GM23248 (cell line): ENCODE measurements around the gene SIAH3. TPM values are rescaled to one million over a fixed set of nuclear protein-coding genes. Genes with fewer than 3 reads are reported as not detected.

ENCODE experiments used
- DNase-seq: peaks from one replicate; pipeline ENCODE4 v3.0.0-alpha.2; 2015
- H2AFZ ChIP-seq: fragments of 200-600 bp; sonication (generic); 2 replicates; pipeline ENCODE4 v1.6.1; 2016; ENCODE audit warnings: antibody characterized with exemption
- H3F3A ChIP-seq: fragments of 200-600 bp; sonication (generic); 2 replicates; pipeline ENCODE4 v1.6.1; 2016; ENCODE audit warnings: mild to moderate bottlenecking, antibody characterized with exemption, mixed run types; ENCODE audit not compliant: insufficient read depth
- H3K27ac ChIP-seq: fragments of 200-600 bp; sonication (generic); 2 replicates; pipeline ENCODE4 v1.5.1; 2016; ENCODE audit warnings: mild to moderate bottlenecking
- H3K27me3 ChIP-seq: fragments of 200-600 bp; sonication (generic); replicated peaks from 2 replicates; pipeline ENCODE4 v1.6.1; 2016; ENCODE audit warnings: mild to moderate bottlenecking; ENCODE audit not compliant: insufficient read depth
- H3K36me3 ChIP-seq: fragments of 200-600 bp; sonication (generic); 2 replicates; pipeline ENCODE4 v1.6.1; 2016; ENCODE audit warnings: low read depth, mild to moderate bottlenecking
- H3K4me1 ChIP-seq: fragments of 200-600 bp; sonication (generic); 2 replicates; pipeline ENCODE4 v1.6.1; 2016; ENCODE audit warnings: mild to moderate bottlenecking; ENCODE audit not compliant: insufficient read depth
- H3K4me2 ChIP-seq: fragments of 200-600 bp; sonication (generic); one replicate; pipeline ENCODE4 v1.6.1; 2016; ENCODE audit warnings: mild to moderate bottlenecking; ENCODE audit not compliant: unreplicated experiment
- H3K4me3 ChIP-seq: fragments of 200-600 bp; sonication (generic); 2 replicates; pipeline ENCODE4 v1.5.1; 2016; ENCODE audit warnings: mild to moderate bottlenecking
- H3K79me2 ChIP-seq: fragments of 200-600 bp; sonication (generic); 2 replicates; pipeline ENCODE4 v1.6.1; 2016; ENCODE audit warnings: mild to moderate bottlenecking; ENCODE audit not compliant: insufficient read depth
- H3K9ac ChIP-seq: fragments of 200-600 bp; sonication (generic); 2 replicates; pipeline ENCODE4 v1.6.1; 2016; ENCODE audit warnings: mild to moderate bottlenecking
- H3K9me2 ChIP-seq: fragments of 200-600 bp; sonication (generic); 2 replicates; pipeline ENCODE4 v1.6.1; 2016; ENCODE audit warnings: mixed run types, mild to moderate bottlenecking, moderate library complexity; ENCODE audit not compliant: insufficient read depth
- H3K9me3 ChIP-seq: fragments of 200-600 bp; sonication (generic); one replicate; pipeline ENCODE4 v1.6.1; 2017; ENCODE audit warnings: low read depth
- H4K20me1 ChIP-seq: fragments of 200-600 bp; sonication (generic); 2 replicates; pipeline ENCODE4 v1.6.0; 2016; ENCODE audit not compliant: insufficient read depth
- EZH2 ChIP-seq: fragments of 200-600 bp; sonication (generic); IDR thresholded peaks from 2 replicates; pipeline ENCODE4 v1.6.1; 2018; ENCODE audit warnings: antibody characterized with exemption, mild to moderate bottlenecking; ENCODE audit not compliant: insufficient read depth, poor library complexity, severe bottlenecking
- EZH2phosphoT487 ChIP-seq: fragments of 200-600 bp; sonication (generic); IDR thresholded peaks from 2 replicates; pipeline ENCODE4 v1.6.1; 2018; ENCODE audit warnings: antibody characterized with exemption, moderate library complexity, mild to moderate bottlenecking, low read depth; ENCODE audit not compliant: insufficient read depth
- WGBS, 2 experiments: methylation state at CpG; one replicate each; pipeline ENCODE4 v1.1.6; 2015 to 2017; ENCODE audit warnings: low lambda C conversion rate in 2 of 2, low coverage in 1 of 2; ENCODE audit errors: missing lambda C conversion rate in 2 of 2; 5-methylcytosine and 5-hydroxymethylcytosine counted together
- in situ Hi-C: fragments of 300-500 bp; cut with MboI; formaldehyde crosslinking; loops from 2 replicates; pipeline ENCODE4 v1.15.0; 2020
- polyA plus RNA-seq: library from polyadenylated mRNA; unstranded; fragments of >200 nt; fragmentation: Nextera tagmentation; extraction: Ambion mirVana; gene quantifications from 2 replicates; pipeline ENCODE4 v1.2.1, GENCODE V29; 2016
- total RNA-seq: library from RNA; depleted of rRNA; stranded (reverse); fragments of >200 nt; shearing (Covaris generic); gene quantifications from 2 replicates; pipeline ENCODE4 v1.2.3, GENCODE V29; 2014

SIAH3 gene
- total and polyA plus RNA-seq, 2 experiments from 2014 or later = not detected

GRCh38 chr13:45752510-45752909 is 99.0 kb downstream of the SIAH3 start:
- no peaks in the 10 kb centered on the region for H3K36me3 ChIP-seq
- whole genome bisulfite sequencing, 2 experiments = 32 to 33% methylated on average over 1 of the region's 1 CpG
- no peaks in the 10 kb centered on the region; the same call in 1 of the 2 replicates for H3K27me3 ChIP-seq
- no peaks in the 10 kb centered on the region for H4K20me1 ChIP-seq
- TF ChIP-seq EZH2 = no peak
- no peak overlapping the region for H3K4me2 ChIP-seq
- no peaks in the 10 kb centered on the region for H3K9me2 ChIP-seq
- H3K4me3 ChIP-seq = no peak overlapping the region
- no peaks in the 10 kb centered on the region for H3K4me1 ChIP-seq
- no peak for DNase-seq
- no peak overlapping the region for H3K9ac ChIP-seq
- H3K79me2 ChIP-seq = no peaks in the 10 kb centered on the region
- no peak overlapping the region for H2AFZ ChIP-seq
- in situ Hi-C loops = no loop called here
- H3K9me3 ChIP-seq = no peaks in the 10 kb centered on the region
- no peak overlapping the region for H3K27ac ChIP-seq
- H3F3A ChIP-seq = no peaks in the 10 kb centered on the region

GRCh38 chr13:45751885-45752284 is 99.7 kb downstream of the SIAH3 start:
- no peak overlapping the region for H3K4me2 ChIP-seq
- TF ChIP-seq EZH2 (no peak), EZH2phosphoT487 (no peak)
- H2AFZ ChIP-seq = no peak overlapping the region
- H3K9ac ChIP-seq = no peak overlapping the region
- no peaks in the 10 kb centered on the region for H3K36me3 ChIP-seq
- no peak for DNase-seq
- no peaks in the 10 kb centered on the region for H3K9me2 ChIP-seq
- no peaks in the 10 kb centered on the region for H3K4me1 ChIP-seq
- no peak overlapping the region for H3K27ac ChIP-seq
- H3K79me2 ChIP-seq = no peaks in the 10 kb centered on the region
- H3K27me3 ChIP-seq = no peaks in the 10 kb centered on the region; the same call in 1 of the 2 replicates
- H3K9me3 ChIP-seq = no peaks in the 10 kb centered on the region
- H3F3A ChIP-seq = no peaks in the 10 kb centered on the region
- in situ Hi-C loops = no loop called here
- no peaks in the 10 kb centered on the region for H4K20me1 ChIP-seq
- H3K4me3 ChIP-seq = no peak overlapping the region

- Histone ChIP-seq H3F3A (no peaks in the 10 kb centered on the region), H3K27ac (no peak overlapping the region), H3K9me3 (no peaks in the 10 kb centered on the region), H2AFZ (no peak overlapping the region), H3K4me2 (no peak overlapping the region), H3K9ac (no peak overlapping the region), H3K79me2 (no peaks in the 10 kb centered on the region), H4K20me1 (no peaks in the 10 kb centered on the region), H3K4me3 (no peak overlapping the region), H3K4me1 (no peaks in the 10 kb centered on the region), H3K9me2 (no peaks in the 10 kb centered on the region), H3K36me3 (no peaks in the 10 kb centered on the region), H3K27me3 (no peaks in the 10 kb centered on the region; the same call in 1 of the 2 replicates)
- no peak for DNase-seq
- in situ Hi-C loops = no loop called here
- 41 to 56% methylated on average over 3 of the region's 3 CpGs for WGBS, 2 experiments
- no peak for TF ChIP-seq EZH2phosphoT487
Measured at GRCh38 chr13:45750566-45750965, 101.0 kb downstream of the SIAH3 start.

DNA sequence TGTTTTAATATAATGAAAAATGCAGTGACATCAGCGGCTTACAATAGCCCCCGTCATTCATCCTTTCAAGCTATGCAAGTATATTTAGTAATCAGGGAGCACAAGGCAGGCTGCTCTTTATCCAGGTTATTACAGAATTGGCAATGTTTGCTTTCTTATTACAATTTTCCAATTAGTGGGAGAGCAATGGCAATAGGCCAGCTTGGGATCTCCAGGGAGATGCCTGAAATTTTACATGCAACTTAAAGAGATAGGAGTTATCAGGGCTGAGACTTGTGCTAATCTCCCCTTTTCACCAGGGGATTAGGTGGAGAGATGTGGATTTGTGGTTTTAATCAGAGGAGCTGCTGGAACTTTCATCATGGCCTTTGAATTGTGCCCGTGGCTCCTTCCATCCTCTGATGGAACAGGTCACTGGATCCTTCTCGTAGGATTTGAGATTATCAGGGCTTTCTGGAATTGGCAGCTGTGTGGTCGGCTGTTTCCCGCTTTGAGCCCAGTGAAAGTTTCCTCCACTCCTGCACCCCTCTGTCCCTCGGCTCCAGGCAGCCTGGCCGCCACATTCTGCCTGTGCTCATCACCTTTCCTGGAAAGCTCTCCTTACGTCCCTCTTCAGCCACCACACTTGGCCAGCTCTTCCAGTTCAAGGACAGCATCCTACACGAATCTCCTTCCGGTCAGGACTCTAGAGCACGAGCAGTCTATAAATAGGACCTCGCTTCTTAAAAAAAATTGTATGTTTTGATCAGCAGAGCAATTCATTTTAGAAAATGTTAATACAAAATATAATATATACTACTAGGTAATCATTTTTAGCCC is 102.4 kb downstream of the SIAH3 start:
- DNase-seq = no peak
- Histone ChIP-seq H3K79me2 (no peaks in the 10 kb centered on the region), H3K36me3 (no peaks in the 10 kb centered on the region), H3K4me2 (no peak overlapping the region), H3K4me1 (no peaks in the 10 kb centered on the region), H3K4me3 (no peak overlapping the region), H3K9me2 (no peaks in the 10 kb centered on the region), H4K20me1 (no peaks in the 10 kb centered on the region), H3K27ac (no peak overlapping the region), H3F3A (no peaks in the 10 kb centered on the region), H3K27me3 (no peaks in the 10 kb centered on the region; the same call in 1 of the 2 replicates), H2AFZ (no peak overlapping the region), H3K9me3 (no peaks in the 10 kb centered on the region), H3K9ac (no peak overlapping the region)
- WGBS, 2 experiments = 52 to 54% methylated on average over 13 of the region's 13 CpGs
- in situ Hi-C loops = no loop called here
- TF ChIP-seq EZH2phosphoT487 (no peak), EZH2 (no peak)
